Fibroblast of villous mesenchyme (primary cell): ENCODE results near the gene CUEDC1. TPM values are rescaled to one million over a fixed set of nuclear protein-coding genes. Genes with fewer than 3 reads are reported as not detected.

ENCODE experiments used
- DNase-seq: peaks from one replicate; pipeline ENCODE4 v3.0.0-alpha.2; 2010; ENCODE audit warnings: low read depth
- H3K4me3 ChIP-seq: 2 replicates; pipeline ENCODE4 v1.5.1; 2011; ENCODE audit warnings: low read depth, mild to moderate bottlenecking, low read length
- total RNA-seq: library from RNA; depleted of rRNA; stranded (reverse); fragments of >200 nt; gene quantifications from 2 replicates; pipeline ENCODE4 v1.2.3, GENCODE V29; 2012
- TF ChIP-seq, protein P1 (sequence below): IDR thresholded peaks from 2 replicates; pipeline ENCODE4 v1.5.1; 2012; ENCODE audit warnings: low read depth, mild to moderate bottlenecking, low read length; ENCODE audit not compliant: insufficient read depth

CUEDC1 gene
- total RNA-seq, 1 donor: 21.6 TPM

DNA sequence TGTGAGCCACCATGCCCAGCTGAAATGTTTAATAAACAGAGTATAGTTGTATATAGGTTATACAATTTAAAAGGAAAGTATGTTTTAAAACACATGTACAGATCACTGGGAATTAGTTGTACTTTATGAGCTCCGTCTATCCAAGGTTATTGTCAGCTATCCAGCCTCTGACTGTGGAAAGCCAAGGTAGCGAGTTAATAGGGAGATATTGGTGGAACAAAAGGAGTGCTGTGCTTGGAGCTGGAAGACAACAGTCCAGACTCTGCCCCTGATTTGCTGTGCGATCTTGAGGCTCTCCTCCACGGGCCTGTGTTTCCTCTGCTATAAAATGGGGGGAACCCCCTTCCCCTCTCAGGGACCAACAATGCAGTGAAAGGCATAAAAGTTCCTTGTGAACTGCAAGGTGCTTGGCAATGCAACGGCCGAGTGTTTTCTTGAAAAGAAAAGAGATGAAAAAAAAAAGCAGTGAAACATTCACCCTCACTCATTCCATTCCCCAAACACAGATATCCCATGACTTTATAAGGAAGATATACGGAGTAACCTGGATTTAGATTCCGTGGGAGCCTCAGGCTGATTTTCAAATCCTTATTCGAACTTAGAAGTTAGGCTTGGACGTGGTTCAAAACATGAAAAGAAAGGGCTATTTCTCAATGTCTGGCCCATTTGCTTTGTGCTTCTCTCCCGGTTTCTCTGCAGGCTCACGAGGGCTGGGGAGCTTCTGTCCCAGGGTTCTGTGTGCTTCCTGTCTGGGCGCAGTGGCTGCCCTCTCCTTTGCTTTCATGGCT lies 34.1 kb downstream of the CUEDC1 start:
- TF ChIP-seq, protein P1, sequence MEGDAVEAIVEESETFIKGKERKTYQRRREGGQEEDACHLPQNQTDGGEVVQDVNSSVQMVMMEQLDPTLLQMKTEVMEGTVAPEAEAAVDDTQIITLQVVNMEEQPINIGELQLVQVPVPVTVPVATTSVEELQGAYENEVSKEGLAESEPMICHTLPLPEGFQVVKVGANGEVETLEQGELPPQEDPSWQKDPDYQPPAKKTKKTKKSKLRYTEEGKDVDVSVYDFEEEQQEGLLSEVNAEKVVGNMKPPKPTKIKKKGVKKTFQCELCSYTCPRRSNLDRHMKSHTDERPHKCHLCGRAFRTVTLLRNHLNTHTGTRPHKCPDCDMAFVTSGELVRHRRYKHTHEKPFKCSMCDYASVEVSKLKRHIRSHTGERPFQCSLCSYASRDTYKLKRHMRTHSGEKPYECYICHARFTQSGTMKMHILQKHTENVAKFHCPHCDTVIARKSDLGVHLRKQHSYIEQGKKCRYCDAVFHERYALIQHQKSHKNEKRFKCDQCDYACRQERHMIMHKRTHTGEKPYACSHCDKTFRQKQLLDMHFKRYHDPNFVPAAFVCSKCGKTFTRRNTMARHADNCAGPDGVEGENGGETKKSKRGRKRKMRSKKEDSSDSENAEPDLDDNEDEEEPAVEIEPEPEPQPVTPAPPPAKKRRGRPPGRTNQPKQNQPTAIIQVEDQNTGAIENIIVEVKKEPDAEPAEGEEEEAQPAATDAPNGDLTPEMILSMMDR: no peak
- peak; percentile 66 for DNase-seq
- no peak overlapping the region for H3K4me3 ChIP-seq

- H3K4me3 ChIP-seq: no peak overlapping the region
- TF ChIP-seq, protein P1: no peak
- no peak for DNase-seq
These were observed 35.3 kb downstream of the CUEDC1 start for GRCh38 chr17:57919918-57920317.

GRCh38 chr17:57918017-57918895 lies 37.0 kb downstream of the CUEDC1 start:
- H3K4me3 ChIP-seq: no peak overlapping the region
- DNase-seq: peak; percentile 35
- TF ChIP-seq, protein P1: no peak

GRCh38 chr17:57916925-57917858 lies 38.0 kb downstream of the CUEDC1 start:
- H3K4me3 ChIP-seq: no peak overlapping the region
- no peak for DNase-seq
- TF ChIP-seq, protein P1: no peak

- TF ChIP-seq, protein P1: no peak
- no peak for DNase-seq
- H3K4me3 ChIP-seq: no peak overlapping the region
These were observed 39.0 kb downstream of the CUEDC1 start for GRCh38 chr17:57915985-57916757.
